Amniotic stem cell (primary cell): Measurements from ENCODE around the gene PRR35.

Experiments
- DNase-seq: peaks from one replicate; lab custom pipeline; 2025; lab: John Stamatoyannopoulos, UW

Gene PRR35

GRCh38 chr16:549544-550263 lies 10.5 kb upstream of the PRR35 start:
- no peak for DNase-seq

GRCh38 chr16:551210-551609 lies 9.0 kb upstream of the PRR35 start:
- DNase-seq: no peak

GRCh38 chr16:552171-552570 lies 8.0 kb upstream of the PRR35 start:
- DNase-seq: no peak

GRCh38 chr16:553601-554296 lies 6.4 kb upstream of the PRR35 start:
- DNase-seq: no peak

GRCh38 chr16:554297-554621 lies 5.9 kb upstream of the PRR35 start:
- DNase-seq: no peak

GRCh38 chr16:554640-555365 lies 5.4 kb upstream of the PRR35 start:
- no peak for DNase-seq

- no peak for DNase-seq
These were observed 4.4 kb upstream of the PRR35 start for GRCh38 chr16:555528-556473.

GRCh38 chr16:556474-557173 lies 3.6 kb upstream of the PRR35 start:
- no peak for DNase-seq

GRCh38 chr16:557463-558297 lies 2.5 kb upstream of the PRR35 start:
- no peak for DNase-seq

- no peak for DNase-seq
These were observed 1.7 kb upstream of the PRR35 start for GRCh38 chr16:558298-559020.

GRCh38 chr16:559021-559380 lies 1.2 kb upstream of the PRR35 start:
- no peak for DNase-seq

- DNase-seq: no peak
These were observed 587 bp upstream of the PRR35 start for GRCh38 chr16:559411-560203.

GRCh38 chr16:560701-561412 lies 663 bp downstream of the PRR35 start:
- DNase-seq: no peak

GRCh38 chr16:561413-561794 lies 1.2 kb downstream of the PRR35 start:
- no peak for DNase-seq

- DNase-seq: no peak
These were observed 2.1 kb downstream of the PRR35 start for GRCh38 chr16:561957-562938.

- DNase-seq: no peak
These were observed 3.0 kb downstream of the PRR35 start for GRCh38 chr16:563072-563644.
